GM12892 (cell line): Measurements from ENCODE around the gene TRIM63.

Experiments used
- POLR2A ChIP-seq: IDR thresholded peaks from 2 replicates; pipeline ENCODE4 v1.6.1; 2011; ENCODE audit warnings: low read depth, low read length, control low read depth
- POLR2AphosphoS5 ChIP-seq: IDR thresholded peaks from 2 replicates; pipeline ENCODE4 v1.6.1; 2011; ENCODE audit warnings: low read depth, low read length, control low read depth

GRCh38 chr1:26067432-26067911, at the start of gene TRIM63:
- TF ChIP-seq POLR2A (no peak), POLR2AphosphoS5 (no peak)
